H9 (cell line): Measurements from ENCODE around the gene LINGO1. TPM values are rescaled to one million over a fixed set of nuclear protein-coding genes. Genes with fewer than 3 reads are reported as not detected.

Source experiments
- DNase-seq: peaks from one replicate; pipeline ENCODE4 v3.0.0-alpha.2; 2017
- H2AFZ ChIP-seq: one replicate; pipeline ENCODE4 v1.6.1; 2013; ENCODE audit warnings: mild to moderate bottlenecking, low read length, control low read depth, moderate library complexity
- H2AK5ac ChIP-seq: 2 replicates; pipeline ENCODE4 v1.6.1; 2013; ENCODE audit warnings: low read length, control low read depth, mixed read lengths; ENCODE audit not compliant: insufficient read length
- H2BK120ac ChIP-seq: one replicate; pipeline ENCODE4 v1.6.1; 2013; ENCODE audit warnings: low read depth, mild to moderate bottlenecking, low read length, control low read depth, inconsistent platforms; ENCODE audit not compliant: poor library complexity, severe bottlenecking
- H2BK12ac ChIP-seq: 2 replicates; pipeline ENCODE4 v1.6.1; 2013; ENCODE audit warnings: low read length, control low read depth, mixed read lengths, low read depth; ENCODE audit not compliant: insufficient read length
- H2BK15ac ChIP-seq: 2 replicates; pipeline ENCODE4 v1.6.1; 2013; ENCODE audit warnings: low read depth, low read length, control low read depth
- H2BK20ac ChIP-seq: one replicate; pipeline ENCODE4 v1.6.1; 2013; ENCODE audit warnings: low read depth, mild to moderate bottlenecking, low read length, control low read depth, inconsistent platforms; ENCODE audit not compliant: poor library complexity, severe bottlenecking
- H2BK5ac ChIP-seq: 2 replicates; pipeline ENCODE4 v1.6.1; 2013; ENCODE audit warnings: low read length, control low read depth, mixed read lengths; ENCODE audit not compliant: insufficient read length
- H3K14ac ChIP-seq: 2 replicates; pipeline ENCODE4 v1.6.1; 2013; ENCODE audit warnings: low read length, control low read depth; ENCODE audit not compliant: insufficient read depth
- H3K18ac ChIP-seq: 2 replicates; pipeline ENCODE4 v1.6.1; 2013; ENCODE audit warnings: low read depth, mild to moderate bottlenecking, mixed read lengths, low read length, control low read depth; ENCODE audit not compliant: insufficient read length
- H3K23ac ChIP-seq: 2 replicates; pipeline ENCODE4 v1.6.1; 2013; ENCODE audit warnings: low read length, control low read depth, mixed read lengths, low read depth; ENCODE audit not compliant: insufficient read length
- H3K23me2 ChIP-seq: 2 replicates; pipeline ENCODE4 v1.6.1; 2013; ENCODE audit warnings: low read depth, mild to moderate bottlenecking, mixed read lengths, low read length, control low read depth; ENCODE audit not compliant: insufficient read length, poor library complexity, severe bottlenecking
- H3K27ac ChIP-seq: 2 replicates; pipeline ENCODE4 v1.5.1; 2013; ENCODE audit warnings: low read length, control low read depth, mixed read lengths, low read depth; ENCODE audit not compliant: insufficient read length
- H3K27me3 ChIP-seq: 2 replicates; pipeline ENCODE4 v1.6.1; 2013; ENCODE audit warnings: low read length, control low read depth, inconsistent platforms; ENCODE audit not compliant: insufficient read depth
- H3K4ac ChIP-seq: 2 replicates; pipeline ENCODE4 v1.6.1; 2013; ENCODE audit warnings: low read depth, mild to moderate bottlenecking, control low read depth, inconsistent platforms, low read length, moderate library complexity
- H3K4me1 ChIP-seq: 2 replicates; pipeline ENCODE4 v1.6.1; 2013; ENCODE audit warnings: low read length, control low read depth, inconsistent platforms; ENCODE audit not compliant: insufficient read depth
- H3K4me2 ChIP-seq: 2 replicates; pipeline ENCODE4 v1.6.1; 2013; ENCODE audit warnings: low read length, control low read depth, mixed read lengths; ENCODE audit not compliant: insufficient read length, insufficient read depth
- H3K56ac ChIP-seq: 2 replicates; pipeline ENCODE4 v1.6.1; 2013; ENCODE audit warnings: low read depth, mild to moderate bottlenecking, mixed read lengths, low read length, control low read depth; ENCODE audit not compliant: insufficient read length
- H3K79me1 ChIP-seq: 2 replicates; pipeline ENCODE4 v1.6.1; 2013; ENCODE audit warnings: low read depth, mild to moderate bottlenecking, moderate library complexity, low read length, control low read depth, inconsistent platforms; ENCODE audit not compliant: insufficient read depth, poor library complexity, severe bottlenecking
- H3K79me2 ChIP-seq: 2 replicates; pipeline ENCODE4 v1.6.1; 2013; ENCODE audit warnings: low read length, control low read depth, inconsistent platforms; ENCODE audit not compliant: insufficient read depth
- H3K9ac ChIP-seq: 2 replicates; pipeline ENCODE4 v1.6.1; 2013; ENCODE audit warnings: low read length, control low read depth, mixed read lengths; ENCODE audit not compliant: insufficient read length; ENCODE audit errors: extremely low read depth
- H3K9me3 ChIP-seq: one replicate; pipeline ENCODE4 v1.6.1; 2013; ENCODE audit warnings: low read depth, low read length, inconsistent platforms; ENCODE audit not compliant: control insufficient read depth
- H3T11ph ChIP-seq: one replicate; pipeline ENCODE4 v1.6.1; 2013; ENCODE audit warnings: mild to moderate bottlenecking, low read length, control low read depth, inconsistent platforms
- H4K20me1 ChIP-seq: one replicate; pipeline ENCODE4 v1.6.1; 2013; ENCODE audit not compliant: control insufficient read depth, insufficient read length, insufficient read depth
- H4K5ac ChIP-seq: 2 replicates; pipeline ENCODE4 v1.6.1; 2013; ENCODE audit warnings: low read depth, mild to moderate bottlenecking, mixed read lengths, low read length, control low read depth; ENCODE audit not compliant: insufficient read length
- H4K8ac ChIP-seq: replicated peaks from 2 replicates; pipeline ENCODE4 v1.6.1; 2013; ENCODE audit warnings: low read length, control low read depth, mixed read lengths, low read depth; ENCODE audit not compliant: insufficient read length
- H4K91ac ChIP-seq: 2 replicates; pipeline ENCODE4 v1.6.1; 2013; ENCODE audit warnings: low read depth, mild to moderate bottlenecking, moderate library complexity, mixed read lengths, low read length, control low read depth; ENCODE audit not compliant: insufficient read length
- H3K27ac Mint-ChIP-seq, 3 experiments: 2 replicates in 2 of 3; 3 replicates in 1 of 3; pipeline ENCODE4 v1.8.0; 2020 to 2021; ENCODE audit warnings: mixed read lengths in 3 of 3, mild to moderate bottlenecking in 1 of 3, moderate library complexity in 1 of 3
- H3K27me3 Mint-ChIP-seq: 2 replicates; pipeline ENCODE4 v1.8.0; 2021; ENCODE audit warnings: low read depth, mild to moderate bottlenecking, moderate library complexity, mixed read lengths
- H3K36me3 Mint-ChIP-seq, 3 experiments: 2 replicates in 2 of 3; 3 replicates in 1 of 3; pipeline ENCODE4 v1.8.0; 2020 to 2021; ENCODE audit warnings: low read depth in 3 of 3, mixed read lengths in 3 of 3; ENCODE audit not compliant: insufficient read depth in 1 of 3
- H3K4me1 Mint-ChIP-seq, 2 experiments: 2 replicates each; pipeline ENCODE4 v1.8.0; 2020; ENCODE audit warnings: mixed read lengths in 2 of 2
- H3K4me3 Mint-ChIP-seq, 2 experiments: 2 replicates in 1 of 2; 3 replicates in 1 of 2; pipeline ENCODE4 v1.8.0; 2020 to 2021; ENCODE audit warnings: mild to moderate bottlenecking in 2 of 2, mixed read lengths in 2 of 2, moderate library complexity in 1 of 2
- H3K9me3 Mint-ChIP-seq, 2 experiments: 2 replicates in 1 of 2; 3 replicates in 1 of 2; pipeline ENCODE4 v1.8.0; 2020; ENCODE audit warnings: mild to moderate bottlenecking in 2 of 2, mixed read lengths in 2 of 2, moderate library complexity in 1 of 2
- WGBS: extraction: QIAGEN DNeasy Blood & Tissue Kit; methylation state at CpG from one replicate; pipeline ENCODE4 v1.1.7; 2013; ENCODE audit warnings: missing lambda C conversion rate, low lambda C conversion rate, mixed read lengths; ENCODE audit not compliant: insufficient read length; ENCODE audit errors: extremely low coverage; 5-methylcytosine and 5-hydroxymethylcytosine counted together
- total RNA-seq: library from RNA; stranded (reverse); gene quantifications from 2 replicates; pipeline ENCODE4 v1.2.1, GENCODE V29; 2021
- TF ChIP-seq, protein P1 (sequence below): fragments of 200-600 bp; sonication (generic); conservative IDR thresholded peaks from 3 replicates; pipeline ENCODE4 v1.8.0; 2021; ENCODE audit warnings: antibody characterized with exemption, mild to moderate bottlenecking

LINGO1 gene
- total RNA-seq, 1 experiment from 2014 or later = 41.6 TPM

GRCh38 chr15:77572186-77572585 lies 60.5 kb downstream of the LINGO1 start:
- H3K27me3 ChIP-seq = no peaks in the 10 kb centered on the region
- H3K4me1 ChIP-seq = 0 out of 2 replicates have a peak, but pooled peaks cover 3% of the 10 kb centered on the region
- no peak overlapping the region for H3T11ph ChIP-seq
- H3K14ac ChIP-seq = no peak overlapping the region
- no peaks in the 10 kb centered on the region for H3K79me2 ChIP-seq
- TF ChIP-seq, protein P1, sequence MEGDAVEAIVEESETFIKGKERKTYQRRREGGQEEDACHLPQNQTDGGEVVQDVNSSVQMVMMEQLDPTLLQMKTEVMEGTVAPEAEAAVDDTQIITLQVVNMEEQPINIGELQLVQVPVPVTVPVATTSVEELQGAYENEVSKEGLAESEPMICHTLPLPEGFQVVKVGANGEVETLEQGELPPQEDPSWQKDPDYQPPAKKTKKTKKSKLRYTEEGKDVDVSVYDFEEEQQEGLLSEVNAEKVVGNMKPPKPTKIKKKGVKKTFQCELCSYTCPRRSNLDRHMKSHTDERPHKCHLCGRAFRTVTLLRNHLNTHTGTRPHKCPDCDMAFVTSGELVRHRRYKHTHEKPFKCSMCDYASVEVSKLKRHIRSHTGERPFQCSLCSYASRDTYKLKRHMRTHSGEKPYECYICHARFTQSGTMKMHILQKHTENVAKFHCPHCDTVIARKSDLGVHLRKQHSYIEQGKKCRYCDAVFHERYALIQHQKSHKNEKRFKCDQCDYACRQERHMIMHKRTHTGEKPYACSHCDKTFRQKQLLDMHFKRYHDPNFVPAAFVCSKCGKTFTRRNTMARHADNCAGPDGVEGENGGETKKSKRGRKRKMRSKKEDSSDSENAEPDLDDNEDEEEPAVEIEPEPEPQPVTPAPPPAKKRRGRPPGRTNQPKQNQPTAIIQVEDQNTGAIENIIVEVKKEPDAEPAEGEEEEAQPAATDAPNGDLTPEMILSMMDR = no peak
- no peak overlapping the region for H3K18ac ChIP-seq
- H3K27ac Mint-ChIP-seq = no peak overlapping the region
- H3K23me2 ChIP-seq = no peaks in the 10 kb centered on the region
- H2BK12ac ChIP-seq = no peak overlapping the region
- peaks cover 28 to 32% of the 10 kb centered on the region in 2 experiments for H3K4me1 Mint-ChIP-seq
- H4K91ac ChIP-seq = no peak overlapping the region
- H2BK120ac ChIP-seq = no peak overlapping the region
- no peak overlapping the region for H2AFZ ChIP-seq
- H2BK20ac ChIP-seq = no peak overlapping the region
- no CpG with 5 or more reads among the region's 4 CpGs for WGBS
- peaks cover 6% of the 10 kb centered on the region for H3K27me3 Mint-ChIP-seq
- no peak overlapping the region for H3K23ac ChIP-seq
- H3K9ac ChIP-seq = no peak overlapping the region
- no peaks in the 10 kb centered on the region for H3K36me3 Mint-ChIP-seq
- no peak overlapping the region for H3K4me3 Mint-ChIP-seq
- H3K27ac ChIP-seq = no peak overlapping the region
- H3K79me1 ChIP-seq = no peaks in the 10 kb centered on the region
- H3K4me2 ChIP-seq = no peak overlapping the region
- no peaks in the 10 kb centered on the region for H4K20me1 ChIP-seq
- no peak overlapping the region for H3K56ac ChIP-seq
- no peak overlapping the region for H4K8ac ChIP-seq
- no peak overlapping the region for H4K5ac ChIP-seq
- H3K9me3 ChIP-seq = no peaks in the 10 kb centered on the region
- H2BK5ac ChIP-seq = no peak overlapping the region
- no peak overlapping the region for H3K4ac ChIP-seq
- no peak for DNase-seq
- H3K9me3 Mint-ChIP-seq = no peaks in the 10 kb centered on the region
- no peak overlapping the region for H2AK5ac ChIP-seq
- no peak overlapping the region for H2BK15ac ChIP-seq
